SKM-1 (cell line): ENCODE results near the gene DHH.
A peak's percentile ranks its signal among the peaks of the same experiment; 100 is the strongest.
"Not testable (repeated sequence)": the region's sequence is repeated elsewhere in the genome, so short reads cannot be mapped to it uniquely, and the experiment has no call there.

Source experiments
- DNase-seq: peaks from one replicate; lab custom pipeline; 2025; ENCODE audit not compliant: unreplicated experiment; lab: John Stamatoyannopoulos, UW

DHH gene

DNA sequence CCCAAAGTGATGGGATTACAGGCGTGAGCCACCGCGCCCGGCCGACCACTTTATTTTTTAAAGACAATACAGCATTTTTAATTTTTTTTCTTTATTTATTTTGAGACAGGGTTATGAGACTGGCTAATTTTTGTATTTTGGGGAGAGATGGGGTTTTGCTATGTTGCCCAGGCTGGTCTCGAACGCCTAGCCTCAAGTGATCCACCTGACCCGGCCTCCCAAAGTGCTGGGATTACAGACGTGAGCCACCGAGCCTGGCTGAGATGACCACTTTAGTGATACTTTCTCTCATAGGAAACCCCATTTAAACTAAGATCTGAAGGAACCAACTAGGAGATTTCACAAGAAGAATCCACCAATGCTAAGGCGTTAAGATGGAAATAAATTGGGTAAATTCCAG, 23.6 kb downstream of the DHH start:
- DNase-seq = no peak

DNA sequence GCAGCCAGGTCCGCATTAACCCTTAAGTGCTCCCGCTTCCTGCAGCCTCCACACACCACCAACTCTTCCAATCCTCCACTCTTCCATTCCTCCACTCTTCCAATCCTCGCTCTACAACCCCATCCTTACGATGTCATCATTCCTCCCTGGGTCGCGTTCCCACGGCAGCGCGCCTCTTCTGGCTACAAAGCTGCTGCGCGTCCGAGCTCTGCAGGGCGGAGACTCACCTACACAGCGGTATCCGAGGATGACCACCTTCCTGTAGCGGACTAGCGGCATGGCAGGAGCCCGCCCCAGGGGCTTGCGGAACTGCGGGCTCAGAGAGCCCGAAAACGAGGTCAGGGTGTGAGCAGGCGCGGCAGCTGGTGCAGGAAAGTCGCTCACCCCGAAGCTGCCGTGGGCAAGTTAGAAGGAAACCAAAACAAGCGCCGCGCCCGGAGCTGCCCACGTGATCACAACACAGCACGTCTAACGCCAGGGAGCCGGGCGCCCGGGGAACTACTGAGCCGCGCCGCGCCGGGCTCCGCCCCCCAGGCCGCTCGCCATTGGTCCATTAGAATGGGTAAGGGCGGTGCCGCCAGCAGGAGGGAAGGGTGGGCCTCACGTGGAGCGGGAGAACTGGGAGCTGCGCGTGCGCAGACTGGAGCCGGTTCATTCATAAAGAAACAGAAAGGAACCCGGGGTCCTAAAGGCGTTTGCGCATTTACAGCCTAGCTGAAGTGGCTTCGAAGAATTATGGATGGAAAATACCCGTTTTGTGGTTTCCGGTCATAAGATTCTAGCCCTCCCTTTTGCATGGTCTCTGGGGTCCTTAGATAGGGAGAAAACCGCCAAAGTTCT, 24.9 kb downstream of the DHH start, which contains the start of gene RHEBL1:
TSS of gene RHEBL1 (minus strand) at position 473 of the 840 bp plus-strand sequence. CDS start at position 279, 194 bp downstream.
- DNase-seq = peak; percentile 42

DNA sequence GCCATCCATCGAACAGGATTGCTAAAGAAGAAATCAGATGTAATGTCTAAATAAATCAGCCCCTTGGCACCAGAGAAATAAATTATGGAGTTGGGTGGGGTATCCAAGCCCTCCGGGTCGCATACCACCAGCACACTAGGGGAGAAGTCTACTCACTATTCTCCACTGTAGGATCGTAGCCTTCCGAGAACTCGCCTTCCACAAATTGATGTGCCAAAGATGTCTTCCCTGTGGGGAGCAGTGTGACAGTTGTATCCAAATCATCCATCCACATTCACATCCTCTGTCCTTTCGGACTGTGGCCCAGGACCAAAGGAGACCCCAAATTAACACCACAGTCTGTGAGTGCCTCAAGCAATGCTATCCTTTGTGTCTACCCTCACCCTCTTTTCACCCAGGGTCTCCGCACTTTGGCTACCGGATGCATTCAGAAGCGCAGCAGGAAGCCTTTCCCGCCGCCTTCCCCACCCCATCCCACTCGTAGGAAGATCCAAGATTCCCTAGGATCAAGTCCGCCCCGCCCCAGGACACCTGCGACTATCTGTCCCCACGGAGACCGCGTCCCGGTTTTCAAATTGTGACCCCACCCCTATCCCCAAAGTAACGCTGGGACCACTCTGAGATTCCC, 25.6 kb downstream of the DHH start:
- no peak for DNase-seq

DNA sequence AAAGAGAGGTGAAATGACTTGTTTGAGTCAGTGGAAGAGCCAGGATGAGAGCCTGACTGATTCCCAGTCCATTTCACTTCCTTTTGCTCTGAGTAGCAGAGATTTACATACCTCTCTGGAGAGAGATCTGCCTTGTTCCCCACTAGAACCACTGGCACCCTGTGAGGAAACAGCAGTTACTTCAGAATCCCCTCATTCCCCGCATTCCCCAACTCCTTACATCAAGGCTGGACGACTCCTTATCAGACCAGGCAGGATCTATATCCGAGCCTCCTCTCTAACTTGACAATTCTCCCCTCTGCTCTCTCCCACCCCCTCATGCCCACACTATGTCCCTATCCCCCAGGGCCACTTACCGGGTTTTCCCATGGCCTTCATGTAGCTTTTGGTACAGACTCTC, 28.5 kb downstream of the DHH start:
- no peak for DNase-seq

DNA sequence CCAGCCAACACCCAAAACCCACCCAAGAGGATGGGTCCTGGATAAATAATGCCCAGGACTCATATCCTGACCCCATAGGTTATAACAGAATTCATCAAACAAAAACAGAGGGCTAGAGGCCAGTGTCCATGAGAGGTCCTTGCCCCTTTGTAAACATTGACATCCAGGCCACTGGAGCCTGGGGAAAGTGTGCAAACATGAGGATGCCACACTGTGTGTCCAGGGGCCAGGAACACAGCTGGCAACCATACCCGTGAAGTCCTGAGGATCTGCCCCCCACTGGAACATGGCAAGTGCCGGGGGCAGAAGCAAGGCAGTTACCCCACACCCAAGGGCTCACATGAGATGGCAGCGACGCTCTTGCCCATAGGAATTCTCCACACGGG, 29.8 kb downstream of the DHH start:
- no peak for DNase-seq

DNA sequence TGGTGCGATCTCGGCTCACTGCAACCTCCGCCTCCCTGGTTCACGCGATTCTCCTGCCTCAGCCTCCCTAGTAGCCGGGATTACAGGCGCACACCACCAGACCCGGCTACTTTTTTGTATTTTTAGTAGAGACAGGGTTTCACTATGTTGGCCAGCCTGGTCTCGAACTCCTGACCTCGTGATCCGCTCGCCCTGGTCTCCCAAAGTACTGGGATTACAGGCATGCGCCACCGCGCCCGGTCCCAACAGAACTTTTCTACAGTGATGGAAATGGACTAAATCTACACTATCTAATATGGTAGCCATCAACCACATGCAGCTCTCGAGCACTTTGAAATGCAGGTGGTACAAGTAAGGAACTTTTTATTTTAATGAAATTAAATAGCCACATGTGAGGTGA, 32.7 kb downstream of the DHH start:
- not testable (repeated sequence) for DNase-seq

DNA sequence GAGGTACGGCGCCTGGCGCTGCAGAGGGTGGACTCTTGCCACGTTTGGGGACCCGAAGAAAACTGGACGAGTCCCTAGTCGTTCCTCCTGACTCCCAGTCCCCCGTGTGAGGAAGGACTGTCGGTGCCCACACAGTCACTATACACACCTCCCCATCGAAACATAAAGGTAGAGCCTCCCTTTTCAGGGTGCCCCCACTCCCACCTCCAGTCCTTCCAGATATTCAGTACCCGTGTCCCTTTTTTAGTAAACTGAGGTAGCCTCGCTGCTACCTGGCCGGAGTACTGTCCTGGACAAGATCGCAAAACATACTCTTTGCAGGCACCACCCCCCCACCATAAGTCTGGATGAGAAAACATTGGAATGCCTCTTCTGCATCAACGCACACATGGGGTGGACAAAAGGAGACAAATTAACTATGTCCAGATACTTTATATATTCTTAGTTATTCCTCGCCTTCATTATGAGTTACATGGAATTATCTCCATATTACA, 33.4 kb downstream of the DHH start:
- DNase-seq = no peak

DNA sequence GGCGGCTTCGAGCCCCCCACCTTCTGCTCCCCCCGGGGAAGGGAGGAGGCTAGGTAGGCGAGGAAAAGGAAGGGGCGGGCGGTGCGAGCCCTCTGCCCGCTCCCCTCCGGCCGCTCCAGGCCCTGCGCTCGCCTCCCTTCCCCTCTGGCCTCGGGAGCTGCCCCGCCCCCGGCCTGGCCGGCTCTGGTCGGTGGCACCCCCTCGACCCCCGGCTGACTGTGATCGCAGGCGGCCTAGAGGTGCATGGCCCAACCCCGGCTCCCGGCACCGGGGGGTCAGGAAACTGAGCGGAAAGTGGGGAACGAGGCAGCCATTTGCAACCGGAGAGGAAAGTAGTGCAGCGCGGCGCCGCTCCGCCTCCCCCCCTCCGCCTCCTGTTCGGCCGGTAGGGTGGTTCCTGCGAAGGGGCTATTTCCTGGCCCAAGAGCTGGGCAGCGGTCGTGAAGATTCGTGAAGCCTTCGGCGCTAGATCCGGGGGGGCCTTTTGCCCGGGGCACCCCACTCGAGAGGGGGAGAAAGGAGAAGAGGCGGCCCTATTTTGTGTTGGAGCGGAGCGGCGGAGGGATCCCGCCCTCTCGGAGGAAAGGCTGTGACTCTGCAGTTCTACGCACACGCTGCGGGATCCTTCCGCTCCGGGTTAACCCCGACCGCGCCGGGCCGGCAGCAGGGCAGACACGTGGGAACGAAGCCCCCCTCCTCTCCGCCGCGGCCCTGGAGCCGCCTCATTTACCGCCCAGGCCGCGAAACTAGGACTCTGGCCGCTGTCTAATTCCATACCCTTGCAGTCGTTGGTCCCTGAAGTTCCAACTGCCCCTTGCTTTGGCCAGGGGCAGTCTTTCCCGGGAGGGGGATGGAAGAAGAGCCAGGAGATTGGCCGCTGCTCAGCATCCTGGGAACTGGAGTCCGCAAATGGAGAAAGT, 34.1 kb downstream of the DHH start, which contains the start of gene KMT2D:
TSS of gene KMT2D (minus strand) at position 558 of the 920 bp plus-strand sequence. CDS start 5,470 bp downstream, outside the sequence.
- DNase-seq = peak; percentile 48

DNA sequence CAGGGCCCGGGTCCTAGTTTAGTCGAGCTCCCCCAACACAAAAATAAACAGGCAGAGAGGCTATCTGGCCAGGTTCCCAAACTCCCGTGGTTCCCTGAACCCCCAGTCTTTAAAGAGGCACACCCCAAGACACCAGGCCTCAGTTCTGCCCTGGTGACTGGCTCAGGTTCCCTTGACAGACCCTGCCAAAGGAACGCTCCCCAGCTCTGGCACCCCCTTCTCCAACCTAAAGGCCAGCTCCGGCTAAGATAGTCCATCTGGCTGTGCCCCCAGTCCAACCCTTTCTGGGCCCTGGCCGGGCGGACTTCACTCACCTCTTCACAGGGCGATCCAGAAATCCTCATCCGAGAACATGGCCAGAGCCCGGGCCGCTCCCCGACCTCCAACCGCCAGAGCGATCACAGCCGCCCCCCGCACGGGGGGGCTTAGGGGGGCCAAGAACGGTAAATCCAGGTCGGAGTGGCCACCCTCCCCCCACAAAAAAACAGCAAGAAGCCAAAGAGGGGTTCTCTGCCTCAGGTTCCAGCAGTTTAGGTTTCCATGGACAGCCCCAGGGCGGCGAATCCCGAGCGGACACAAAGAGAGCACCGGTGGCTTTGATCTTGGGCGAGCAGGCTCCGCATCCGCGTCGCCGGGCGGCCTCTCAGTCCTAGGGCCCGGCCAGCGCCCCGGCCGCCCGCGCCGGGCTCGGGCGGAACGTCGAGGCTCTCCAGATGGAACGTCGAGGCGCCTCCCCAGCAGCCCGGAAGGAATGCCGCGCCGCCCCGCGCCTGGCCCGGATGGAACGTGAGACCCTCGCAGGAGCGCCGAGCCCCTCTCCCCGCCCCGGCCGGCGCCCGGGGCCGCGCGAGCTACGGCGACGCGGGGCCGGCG, 35.1 kb downstream of the DHH start:
- no peak for DNase-seq

DNA sequence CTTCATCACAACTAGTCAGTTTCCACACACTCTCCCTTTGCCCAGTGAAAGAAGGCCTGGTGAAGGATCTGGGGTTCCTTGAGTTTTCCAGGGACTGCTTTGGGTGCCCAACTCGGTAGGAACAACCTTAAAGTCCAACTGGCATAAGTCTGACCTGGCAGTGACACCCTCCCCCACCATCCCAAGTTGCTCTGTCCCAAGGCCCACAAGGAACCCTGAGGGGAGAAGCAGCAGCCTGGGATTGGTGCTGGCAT, 35.6 kb downstream of the DHH start:
- no peak for DNase-seq

DNA sequence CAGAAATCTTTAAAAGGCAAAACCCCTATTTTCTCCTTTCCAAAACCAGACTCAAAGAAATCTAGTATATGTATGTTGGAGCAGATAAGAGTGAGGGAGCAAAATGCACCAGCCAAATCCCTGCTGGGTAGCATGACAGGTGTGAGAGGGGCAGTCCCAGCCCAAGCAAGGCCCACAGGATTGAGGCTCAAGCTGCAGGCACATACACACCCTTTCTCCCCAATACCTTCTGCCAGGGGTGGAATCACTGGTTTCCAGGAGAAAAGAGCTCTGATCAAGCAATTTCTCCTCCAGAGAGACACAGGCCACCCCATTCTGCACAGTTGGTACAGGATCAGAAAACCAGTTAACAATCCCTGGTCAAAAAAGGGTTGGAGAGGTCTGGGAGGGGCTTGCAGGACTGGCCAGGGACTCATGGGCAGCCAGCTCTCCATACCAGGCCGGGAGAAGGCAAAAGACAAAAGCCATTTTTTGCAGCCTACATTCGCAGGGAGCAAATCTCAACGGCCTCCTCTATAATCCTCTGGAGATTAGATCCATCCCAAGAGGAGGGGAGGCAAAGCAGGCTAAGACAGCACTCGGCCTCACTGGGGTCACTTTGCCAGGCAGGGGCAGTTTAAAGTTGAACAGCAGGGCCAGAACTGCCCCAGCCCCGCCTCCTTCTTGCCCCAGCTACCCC, 36.1 kb downstream of the DHH start:
- DNase-seq = no peak

DNA sequence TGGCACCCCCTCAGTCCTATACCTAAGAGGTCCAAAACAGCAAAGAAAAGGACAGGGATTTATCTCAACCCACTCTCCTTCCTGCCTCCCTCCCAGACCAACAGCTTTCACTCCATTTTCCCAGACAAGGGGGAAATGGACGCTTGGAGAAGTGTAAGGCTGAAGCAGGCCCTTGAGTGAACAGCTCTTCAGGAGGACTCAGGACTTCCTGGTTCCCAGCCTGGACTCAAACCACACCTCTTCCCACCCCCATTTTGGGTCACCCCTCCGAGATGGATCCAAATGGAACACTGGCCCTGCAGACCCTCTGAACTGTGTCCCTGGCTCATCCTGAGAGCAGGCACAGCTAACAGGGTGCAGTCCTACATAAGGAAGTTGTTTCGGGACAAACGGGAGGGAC, 36.7 kb downstream of the DHH start:
- no peak for DNase-seq

DNA sequence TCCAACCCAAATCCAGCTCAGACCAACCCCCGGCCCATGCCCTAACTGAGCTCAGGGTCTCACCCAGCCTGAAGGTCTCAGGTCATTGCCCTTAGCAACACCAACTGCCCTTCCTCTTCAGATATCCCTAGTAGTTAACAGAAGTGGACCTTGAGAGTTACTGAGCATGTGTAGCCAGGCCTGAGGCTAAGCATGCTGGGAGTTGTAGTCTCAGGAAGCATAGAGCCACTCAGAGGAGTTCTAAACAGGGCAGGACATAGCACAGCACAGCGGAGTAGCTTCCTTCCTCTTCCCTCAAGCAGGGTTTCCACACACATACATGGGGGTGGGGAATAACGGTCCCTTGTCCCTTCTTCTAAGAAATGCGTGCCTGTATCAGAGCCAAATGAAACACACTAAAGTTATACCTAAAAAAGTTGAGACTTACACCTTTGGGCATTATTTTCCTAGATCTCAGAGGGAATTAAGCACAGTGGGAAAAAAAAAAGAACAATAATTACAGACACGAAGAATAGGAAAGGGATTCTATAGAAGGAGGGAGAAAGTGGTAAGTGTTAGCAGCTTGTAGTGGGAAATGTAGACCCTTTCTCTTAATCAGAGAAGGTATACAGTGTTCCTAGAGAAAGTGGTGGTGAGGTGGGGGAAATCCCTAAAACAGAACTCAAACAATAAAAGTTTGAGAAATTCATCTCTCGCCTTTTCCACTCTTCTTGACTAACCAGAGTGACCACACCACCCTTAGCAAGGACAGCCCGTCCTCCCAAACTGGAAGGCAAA, 38.4 kb downstream of the DHH start:
- peak; percentile 77 for DNase-seq

DNA sequence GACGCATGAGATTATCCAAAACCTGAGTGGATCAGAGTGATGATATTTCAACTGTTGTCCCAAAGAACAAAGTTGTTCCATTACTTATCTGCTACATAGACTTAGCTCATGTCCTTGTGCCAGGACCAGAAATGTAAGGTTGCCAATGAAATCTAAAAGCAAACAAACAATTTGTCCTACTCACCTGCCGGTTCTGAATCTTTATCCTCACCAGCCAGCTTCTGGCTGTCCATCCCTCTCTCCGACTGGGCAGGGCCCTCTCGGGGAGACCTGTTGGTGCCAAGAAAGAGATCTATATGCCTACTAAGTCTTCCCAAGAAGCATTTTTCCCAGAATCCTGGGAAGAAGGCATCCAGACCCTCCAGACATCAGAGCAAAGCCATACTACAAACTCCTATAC, 39.5 kb downstream of the DHH start:
- no peak for DNase-seq

DNA sequence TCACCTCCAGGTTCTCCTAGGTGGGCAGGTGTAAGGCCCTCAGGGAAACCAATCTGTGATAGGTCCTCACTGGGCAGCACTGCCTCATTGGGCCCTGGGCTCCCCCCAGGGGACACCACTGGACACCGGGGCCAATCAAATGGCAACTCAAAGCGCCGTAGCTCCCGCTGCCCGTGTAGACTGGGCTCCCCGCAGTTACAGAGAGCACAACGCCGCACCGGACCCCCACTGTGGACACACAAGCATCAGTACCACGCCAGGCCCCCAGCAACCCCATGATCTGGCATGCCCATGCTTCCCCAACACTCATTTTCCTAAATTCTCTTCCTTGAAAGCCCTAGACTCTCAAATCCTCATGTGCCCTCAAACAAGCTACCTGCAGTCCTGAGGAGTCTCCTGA, 40.1 kb downstream of the DHH start:
- no peak for DNase-seq

DNA sequence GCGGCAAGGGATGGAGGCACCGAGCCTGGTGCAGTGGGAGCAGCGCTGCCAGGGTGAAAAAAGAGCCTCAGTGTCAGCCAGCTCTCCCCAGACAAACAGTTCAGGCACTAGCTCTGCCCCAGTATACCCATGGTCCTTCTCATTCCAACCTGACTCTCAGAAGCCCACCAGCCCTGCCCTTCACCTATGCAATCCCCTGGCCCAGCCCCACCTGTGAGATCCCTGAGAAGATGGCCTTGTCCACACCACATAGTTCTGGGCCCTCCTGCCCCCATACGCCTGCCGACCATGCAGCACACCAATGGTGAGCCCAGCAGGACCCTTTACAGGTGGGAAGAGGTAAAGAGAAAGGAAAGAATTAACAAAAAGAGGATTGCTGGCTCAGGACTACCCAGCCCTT, 40.5 kb downstream of the DHH start:
- no peak for DNase-seq

DNA sequence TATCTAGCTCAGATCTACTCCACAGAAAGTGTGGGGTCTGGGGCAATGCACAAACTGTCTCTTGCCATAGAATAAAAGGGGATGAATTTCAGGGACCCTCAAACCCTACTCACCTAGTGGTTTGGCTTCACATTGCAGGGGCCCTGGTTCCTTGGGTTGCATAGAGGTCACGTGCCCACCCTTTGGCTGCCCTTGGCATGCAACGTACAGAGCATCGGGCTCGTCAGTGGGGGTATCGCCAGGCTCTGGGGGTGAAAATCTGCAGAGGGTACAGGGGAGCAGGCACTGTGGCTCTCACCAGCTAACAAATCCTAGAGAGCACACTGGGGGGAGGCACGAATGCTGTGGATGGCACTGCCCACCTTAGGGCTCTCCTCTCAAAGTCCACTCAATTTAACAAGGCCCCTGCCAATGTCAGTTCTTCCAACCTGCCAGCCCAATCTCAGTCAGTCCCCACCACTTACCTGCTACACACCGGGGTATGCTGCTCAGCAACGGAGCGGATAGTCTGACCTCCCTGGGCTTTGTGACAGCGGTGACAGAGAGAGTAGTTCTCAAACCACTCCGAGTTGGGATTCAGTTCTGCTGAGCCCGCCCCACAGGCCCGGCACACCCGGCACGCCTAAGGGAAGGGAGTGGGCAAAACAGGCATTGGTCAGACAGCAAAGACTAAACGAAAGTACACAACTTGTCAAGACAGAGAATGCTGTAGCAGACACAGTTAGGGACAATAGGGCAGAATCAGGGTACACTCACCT, 42.0 kb downstream of the DHH start:
- DNase-seq = no peak

DNA sequence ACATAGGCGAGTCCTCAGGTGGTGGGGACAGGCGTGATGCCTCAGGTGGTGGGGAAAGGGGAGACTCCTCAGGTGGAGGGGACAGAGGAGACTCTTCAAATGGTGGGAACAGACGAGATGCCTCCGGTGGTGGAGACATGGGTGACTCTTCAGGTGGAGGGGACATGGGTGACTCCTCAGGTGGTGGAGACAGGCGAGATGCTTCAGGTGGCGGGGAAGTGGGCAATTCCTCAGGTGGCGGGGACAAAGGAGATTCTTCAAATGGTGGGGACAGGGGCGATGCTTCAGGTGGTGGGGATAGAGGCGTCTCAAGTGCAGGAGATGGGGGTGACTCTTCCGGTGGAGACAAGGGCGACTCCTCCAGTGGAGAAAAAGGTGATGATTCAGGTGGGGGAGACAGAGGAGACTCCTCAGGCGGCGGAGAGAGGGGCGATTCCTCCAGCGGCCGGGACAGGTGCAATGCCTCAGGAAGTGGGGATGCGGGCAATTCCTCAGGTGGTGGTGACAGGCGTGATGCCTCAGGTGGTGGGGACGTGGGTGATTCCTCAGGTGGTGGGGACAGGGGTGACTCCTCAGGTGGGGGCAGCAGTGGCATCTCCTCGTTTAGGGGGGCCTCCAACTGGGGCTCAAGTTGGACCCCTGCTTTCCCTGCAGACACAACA, 42.7 kb downstream of the DHH start:
- no peak for DNase-seq
